Stimulated activated CD4-positive, alpha-beta T cell treated with anti-CD3 and anti-CD28 coated beads, TNF-alpha, amount 100 ng/mL, for 48 hours (primary cell): Measurements from ENCODE around the gene UTP14C.
"Not testable (repeated sequence)": the region's sequence is repeated elsewhere in the genome, so short reads cannot be mapped to it uniquely, and the experiment has no call there.

ENCODE experiments used
- DNase-seq, 3 donors: peaks; one replicate each; pipeline ENCODE4 v3.0.0-alpha.2; 2020; ENCODE audit warnings: low read depth in 3 of 3

The UTP14C gene

DNA sequence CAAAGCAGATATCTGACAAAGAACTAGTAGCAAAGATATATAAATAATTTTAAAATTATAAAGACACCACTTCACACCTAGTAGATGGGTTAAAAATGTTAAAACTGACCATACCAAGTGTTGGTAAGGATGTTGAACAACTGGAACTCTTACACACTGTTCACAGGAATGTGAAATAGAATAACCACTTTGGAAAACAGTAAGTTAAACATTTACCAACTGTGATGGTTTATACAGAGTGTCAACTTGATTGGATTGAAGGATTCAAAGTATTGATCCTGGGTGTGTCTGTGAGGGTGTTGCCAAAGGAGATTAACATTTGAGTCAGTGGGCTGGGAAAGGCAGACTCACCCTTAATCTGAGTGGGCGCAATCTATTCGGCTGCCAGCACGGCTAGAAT, 19.2 kb downstream of the UTP14C start:
- no peak for DNase-seq

DNA sequence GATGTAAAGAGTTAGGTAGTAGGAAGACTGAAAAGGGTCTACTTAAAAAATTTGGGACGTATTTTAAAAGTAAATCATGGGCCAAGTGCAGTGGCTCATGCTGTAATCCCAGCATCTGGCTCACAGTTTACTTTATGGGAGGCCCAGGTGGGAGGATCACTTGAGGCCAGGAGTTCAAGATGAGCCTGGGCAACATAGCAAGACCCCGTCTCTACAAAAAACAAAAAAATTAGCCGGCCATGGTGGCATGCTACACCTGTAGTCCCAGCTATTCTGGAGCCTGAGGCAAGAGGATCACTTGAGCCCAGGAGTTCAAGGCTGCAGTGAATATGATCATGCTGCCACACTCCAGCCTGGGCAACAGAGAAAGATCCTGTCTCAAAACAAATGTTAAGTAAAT, 23.0 kb downstream of the UTP14C start:
- no peak for DNase-seq

DNA sequence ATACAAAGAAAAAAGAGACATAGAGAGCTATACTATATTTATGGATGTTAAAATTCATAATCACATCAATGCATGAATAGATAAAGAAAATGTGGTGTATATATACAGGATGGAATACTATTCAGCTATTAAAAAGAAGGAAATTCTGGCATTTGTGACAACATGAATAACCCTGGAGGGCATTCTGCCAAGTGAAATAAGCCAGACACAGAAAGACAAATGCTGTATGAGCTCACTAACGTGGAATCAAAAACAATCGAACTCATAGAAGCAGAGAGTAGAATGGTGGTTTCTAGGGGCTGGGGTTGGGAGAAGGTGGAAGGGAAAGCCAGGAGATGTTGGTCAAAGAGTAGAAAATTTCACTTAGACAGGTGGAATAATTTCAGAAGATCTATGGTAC, 24.0 kb downstream of the UTP14C start:
- DNase-seq = no peak

DNA sequence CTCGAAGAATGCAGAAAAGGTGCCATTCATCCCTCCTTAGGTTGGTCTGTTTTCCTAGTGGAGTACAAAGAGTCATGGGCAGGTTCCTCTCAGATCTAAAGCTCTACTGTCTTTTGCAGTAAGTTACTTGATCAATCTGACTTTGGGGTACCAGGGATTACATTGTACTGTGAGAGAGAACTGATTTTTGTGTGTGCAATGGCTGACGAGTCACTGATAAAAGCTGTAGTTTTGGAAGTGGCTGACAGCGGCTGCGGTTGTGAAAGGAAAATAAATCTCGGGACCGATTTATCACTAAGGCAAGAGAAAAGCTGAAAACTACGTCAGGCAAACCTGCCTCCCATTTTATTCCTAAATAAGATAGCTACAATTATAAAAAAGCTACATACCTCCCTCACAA, 26.9 kb downstream of the UTP14C start:
- DNase-seq = no peak

DNA sequence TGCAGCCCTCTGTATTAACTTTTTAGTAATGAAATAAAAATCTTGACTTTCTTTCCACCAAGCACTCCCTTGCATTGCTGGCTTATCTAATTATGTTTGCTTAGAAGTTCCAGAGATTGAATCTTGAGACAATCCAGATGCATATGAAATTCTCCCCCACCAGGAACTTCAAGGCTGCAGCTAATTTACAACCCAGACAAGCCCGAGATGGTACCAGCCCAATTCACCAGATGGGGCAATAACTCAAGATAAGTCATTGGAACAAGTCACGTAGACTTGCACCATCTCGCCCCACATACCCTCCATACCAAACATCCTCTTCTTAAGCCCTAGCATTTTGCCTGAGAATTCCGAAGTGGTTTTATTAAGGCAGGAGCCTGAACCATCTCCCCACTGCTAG, 29.0 kb downstream of the UTP14C start:
- DNase-seq = no peak

DNA sequence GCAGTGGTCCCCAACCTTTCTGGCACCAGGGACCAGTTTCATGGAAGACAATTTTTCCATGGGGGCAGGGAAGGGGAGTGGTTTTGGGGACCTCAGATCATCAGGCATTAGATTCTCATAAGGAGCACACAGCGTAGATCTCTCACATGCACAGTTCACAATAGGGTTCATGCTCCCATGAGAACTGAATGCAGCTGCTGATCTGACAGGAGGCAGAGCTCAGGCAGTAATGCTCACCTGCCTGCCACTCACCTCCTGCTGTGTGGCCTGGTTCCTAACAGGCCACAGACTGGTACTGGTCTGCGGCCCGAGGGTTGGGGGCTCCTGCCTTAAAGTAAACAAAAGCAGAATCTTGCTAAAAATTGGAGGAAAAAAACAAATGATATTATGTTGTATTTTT, 36.6 kb downstream of the UTP14C start:
- not testable (repeated sequence) for DNase-seq

DNA sequence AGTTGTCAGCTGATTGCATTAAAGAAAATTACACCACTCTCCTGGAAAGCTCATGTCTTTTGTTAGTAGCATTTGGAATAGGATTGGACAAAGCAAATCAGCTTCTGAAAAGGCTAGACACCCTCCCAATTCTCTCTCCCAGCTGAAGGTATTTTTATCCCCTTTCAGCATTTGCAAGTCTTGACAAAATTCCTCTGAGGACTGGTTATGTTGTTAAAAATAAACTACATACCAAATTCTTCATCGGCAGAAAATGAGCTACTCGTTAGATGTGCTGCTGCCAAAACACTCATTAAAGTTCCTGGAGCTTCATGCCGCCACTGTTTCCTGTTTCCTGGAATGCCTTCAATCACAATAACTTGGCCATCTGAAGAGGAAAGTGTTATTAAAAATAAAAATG, 37.1 kb downstream of the UTP14C start:
- no peak for DNase-seq

DNA sequence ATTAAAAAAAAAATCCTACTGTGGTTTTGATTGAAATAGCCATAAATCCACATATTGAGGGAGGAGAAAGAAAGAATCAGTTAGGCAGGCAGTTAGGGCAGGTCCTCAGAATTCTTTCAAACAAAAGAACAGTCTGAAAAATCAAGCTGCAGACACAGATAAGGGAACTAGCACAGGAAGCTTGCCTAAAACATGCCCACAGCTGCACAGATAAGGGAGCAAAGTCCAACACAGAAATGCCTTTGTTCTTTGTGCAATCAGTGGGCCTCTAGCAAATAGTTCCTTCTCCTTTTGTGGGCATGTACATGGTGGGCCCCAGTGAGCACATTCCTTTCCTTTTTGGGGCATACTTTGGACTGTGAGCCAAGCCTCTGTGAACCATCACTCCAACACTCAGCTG, 42.7 kb downstream of the UTP14C start:
- DNase-seq = no peak

DNA sequence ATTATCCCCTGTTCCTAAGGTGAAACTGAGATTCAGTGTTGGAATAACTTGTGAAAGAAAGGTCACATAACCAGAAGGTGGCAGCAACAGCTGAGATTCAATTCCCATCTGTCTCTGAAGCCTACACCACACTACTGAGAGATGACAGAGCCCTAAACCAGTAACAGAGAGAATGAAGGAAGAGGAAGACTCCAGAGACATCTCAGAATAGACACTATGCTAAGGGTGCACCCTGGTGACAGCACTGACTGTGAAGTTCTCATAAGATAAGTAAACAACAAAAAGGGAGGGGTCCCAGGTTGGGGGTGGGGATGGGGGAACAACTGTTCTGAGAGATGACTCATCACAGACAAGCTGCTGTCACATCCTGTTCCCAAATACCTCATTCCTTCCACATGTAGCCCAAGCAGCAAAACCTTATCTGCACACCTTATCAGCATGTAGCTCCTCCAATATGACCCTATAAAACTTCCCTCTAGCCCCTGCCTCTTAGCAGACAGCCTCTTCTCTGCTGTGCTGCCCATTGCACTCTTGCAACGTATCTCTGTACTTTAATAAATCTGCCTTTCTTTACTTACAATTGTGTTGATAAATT, 46.5 kb downstream of the UTP14C start:
- DNase-seq = peak in 1 of 3 donors; percentile 2
